ENCODE data around the gene FGF11.
A peak's percentile ranks its signal among the peaks of the same experiment; 100 is the strongest.

Gene FGF11

DNA sequence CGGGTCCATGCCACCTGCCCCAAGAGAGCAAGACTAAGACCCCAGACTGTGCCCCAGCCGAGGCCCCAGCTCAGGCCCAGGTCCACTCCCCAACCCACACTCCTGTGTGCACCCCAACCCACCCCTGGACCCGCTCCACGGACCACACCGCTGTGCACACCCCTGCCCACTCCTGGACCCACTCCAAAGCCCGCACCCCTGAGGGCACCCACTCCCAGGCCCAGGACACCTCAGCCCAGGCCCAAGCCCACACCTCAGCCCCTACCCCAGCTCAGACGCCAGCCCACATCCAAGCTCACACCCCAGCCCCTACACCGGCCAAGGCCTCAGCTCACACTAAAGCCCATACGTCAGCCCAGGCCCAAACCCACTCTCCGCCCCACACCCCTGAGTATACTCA is 9.6 kb upstream of the FGF11 start:
- CTCF ChIA-PET: no interaction called here
- no peak for DNase-seq (ENCODE audit: extremely low spot score)
- TF ChIP-seq TARDBP (IDR thresholded peaks at IDR 0.05): no peak
- no peak for TF ChIP-seq L3MBTL2 (conservative IDR thresholded peaks at IDR 0.05)
- no peak for TF ChIP-seq NFRKB (IDR thresholded peaks at IDR 0.05)
- TF ChIP-seq PKNOX1 (IDR thresholded peaks at IDR 0.05): no peak
- TF ChIP-seq HDGF (IDR thresholded peaks at IDR 0.05; ENCODE audit: borderline replicate concordance): no peak
- no peak for TF ChIP-seq SP1 (IDR thresholded peaks at IDR 0.05)
- TF ChIP-seq ARNT (IDR thresholded peaks at IDR 0.05): no peak
- TF ChIP-seq BHLHE40 (IDR thresholded peaks at IDR 0.05; ENCODE audit: borderline replicate concordance): no peak
- TF ChIP-seq CTBP1 (IDR thresholded peaks at IDR 0.05; ENCODE audit: borderline replicate concordance): no peak
- TF ChIP-seq ELF4 (IDR thresholded peaks at IDR 0.05): no peak
- no peak for TF ChIP-seq FOXM1 (IDR thresholded peaks at IDR 0.05; ENCODE audit: borderline replicate concordance)

DNA sequence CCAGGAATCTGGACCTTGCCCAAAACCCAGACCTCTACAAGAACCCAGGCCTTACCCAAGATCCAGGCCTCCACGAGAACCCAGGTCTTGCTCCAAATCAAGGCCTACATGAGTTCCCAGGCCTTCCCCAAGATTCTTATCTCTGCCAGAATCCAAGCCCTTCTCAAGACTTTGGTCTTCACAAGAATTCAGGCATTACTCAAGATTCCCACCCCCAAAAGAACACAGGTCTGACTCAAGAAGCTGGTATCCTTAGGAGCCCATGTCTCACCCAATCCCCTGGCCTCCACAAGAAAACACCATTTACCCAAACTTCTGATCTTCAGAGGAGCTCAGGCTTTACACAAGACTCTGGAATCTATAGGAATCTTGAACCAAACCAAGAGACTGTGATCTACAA is 8.1 kb upstream of the FGF11 start:
- no peak for DNase-seq (ENCODE audit: extremely low spot score)
- ChIA-PET POLR2A (no interaction called here), CTCF (no interaction called here)
- TF ChIP-seq NFRKB (IDR thresholded peaks at IDR 0.05): no peak
- no peak for TF ChIP-seq ELF4 (IDR thresholded peaks at IDR 0.05)
- TF ChIP-seq HDGF (IDR thresholded peaks at IDR 0.05; ENCODE audit: borderline replicate concordance): no peak

More for the DNA sequence above, 9.6 kb upstream of the FGF11 start:
- POLR2A ChIA-PET: interaction anchor here (1.5 kb wide), 1 partner anchor 11 kb away, joined by 4 read pairs; no protein-coding TSS in a partner anchor

GRCh38 chr17:7432296-7432695 is 7.0 kb upstream of the FGF11 start:
- DNase-seq (ENCODE audit: extremely low spot score): no peak
- ChIA-PET CTCF (no interaction called here), POLR2A (no interaction called here)
- TF ChIP-seq HDGF (IDR thresholded peaks at IDR 0.05; ENCODE audit: borderline replicate concordance): no peak
- TF ChIP-seq ARNT (IDR thresholded peaks at IDR 0.05): no peak
- no peak for TF ChIP-seq ELF4 (IDR thresholded peaks at IDR 0.05)
- TF ChIP-seq FOXM1 (IDR thresholded peaks at IDR 0.05; ENCODE audit: borderline replicate concordance): no peak
- TF ChIP-seq BHLHE40 (IDR thresholded peaks at IDR 0.05; ENCODE audit: borderline replicate concordance): no peak
- TF ChIP-seq FOXK2 (IDR thresholded peaks at IDR 0.05): no peak
- no peak for TF ChIP-seq SP1 (IDR thresholded peaks at IDR 0.05)
- no peak for TF ChIP-seq LEF1 (IDR thresholded peaks at IDR 0.05; ENCODE audit: borderline replicate concordance)
- no peak for TF ChIP-seq CTBP1 (IDR thresholded peaks at IDR 0.05; ENCODE audit: borderline replicate concordance)
- no peak for TF ChIP-seq TARDBP (IDR thresholded peaks at IDR 0.05)
- no peak for TF ChIP-seq PKNOX1 (IDR thresholded peaks at IDR 0.05)

DNA sequence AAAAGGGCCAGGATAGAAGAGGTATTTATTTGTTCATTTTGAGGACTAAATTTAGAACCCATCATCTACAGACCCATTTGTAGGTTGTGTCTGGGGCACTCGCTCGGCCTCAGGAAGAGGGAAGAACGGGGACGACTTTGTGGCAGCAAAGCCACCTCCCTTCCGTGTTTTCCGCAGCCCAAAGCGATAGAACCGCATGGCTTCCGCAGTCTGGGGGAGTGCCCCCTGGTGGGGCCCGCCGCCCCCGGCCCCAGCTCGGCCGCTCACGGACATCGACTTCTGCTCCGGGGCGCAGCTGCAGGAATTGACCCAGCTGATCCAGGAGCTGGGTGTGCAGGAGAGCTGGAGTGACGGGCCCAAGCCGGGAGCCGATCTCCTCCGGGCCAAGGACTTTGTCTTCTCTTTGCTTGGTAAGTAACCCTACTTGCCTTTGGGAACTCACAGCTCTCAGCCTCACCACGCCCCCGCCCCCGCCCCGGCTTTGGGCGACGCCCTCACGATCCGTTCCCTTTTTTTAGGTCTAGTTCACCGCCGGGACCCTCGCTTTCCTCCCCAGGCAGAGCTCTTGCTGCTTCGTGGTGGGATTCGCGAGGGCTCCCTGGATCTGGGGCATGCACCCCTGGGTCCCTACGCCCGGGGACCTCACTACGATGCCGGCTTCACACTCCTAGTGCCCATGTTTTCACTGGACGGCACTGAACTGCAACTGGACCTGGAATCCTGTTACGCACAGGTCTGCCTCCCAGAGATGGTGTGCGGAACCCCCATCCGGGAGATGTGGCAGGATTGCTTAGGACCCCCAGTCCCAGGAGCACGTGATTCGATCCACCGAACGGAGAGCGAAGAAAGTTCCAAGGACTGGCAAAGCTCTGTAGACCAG is 3.4 kb upstream of the FGF11 start:
- ChIA-PET CTCF (interaction anchor here (0.6 to 2.7 kb wide), 4 partner anchors 8 to 1278 kb away, joined by 3 to 11 read pairs (median 4); partner anchors contain the start of gene CHRNB1), POLR2A (interaction anchor here (0.7 to 7.5 kb wide), 14 partner anchors 9 to 125 kb away, joined by 3 to 55 read pairs (median 4); partner anchors contain the start of genes CHRNB1, NEURL4, NLGN2 and POLR2A)
- peak; percentile 29 for DNase-seq (ENCODE audit: extremely low spot score)
- TF ChIP-seq PKNOX1 (IDR thresholded peaks at IDR 0.05): peak; percentile 15; the same call in 1 of the 2 replicates
- TF ChIP-seq FOXA1 (IDR thresholded peaks at IDR 0.05): no peak

DNA sequence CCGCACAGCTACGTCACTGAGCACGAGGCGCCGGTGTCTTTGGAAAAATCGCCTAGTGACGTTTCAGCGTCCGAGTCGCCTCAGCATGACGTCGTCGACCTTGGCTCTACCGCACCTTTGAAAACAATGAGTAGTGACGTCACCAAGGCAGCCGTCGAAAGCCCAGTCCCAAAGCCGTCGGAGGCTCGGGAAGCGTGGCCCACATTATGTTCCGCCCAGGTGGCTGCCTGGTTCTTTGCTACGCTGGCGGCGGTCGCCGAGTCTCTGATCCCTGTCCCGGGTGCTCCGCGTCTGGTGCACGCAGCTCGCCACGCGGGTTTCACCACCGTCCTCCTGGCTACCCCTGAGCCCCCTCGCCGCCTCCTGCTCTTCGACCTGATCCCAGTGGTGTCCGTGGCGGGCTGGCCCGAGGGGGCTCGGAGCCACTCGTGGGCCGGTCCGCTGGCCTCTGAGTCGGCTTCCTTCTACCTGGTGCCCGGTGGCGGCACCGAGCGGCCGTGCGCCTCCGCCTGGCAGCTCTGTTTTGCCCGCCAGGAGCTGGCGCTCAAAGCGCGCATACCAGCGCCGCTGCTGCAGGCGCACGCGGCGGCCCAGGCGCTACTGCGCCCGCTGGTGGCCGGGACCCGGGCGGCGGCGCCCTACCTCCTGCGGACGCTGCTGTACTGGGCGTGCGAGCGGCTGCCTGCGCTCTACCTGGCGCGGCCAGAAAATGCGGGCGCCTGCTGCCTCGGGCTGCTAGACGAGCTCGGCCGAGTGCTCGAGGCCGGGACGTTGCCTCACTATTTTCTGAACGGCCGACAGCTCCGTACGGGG is 2.5 kb upstream of the FGF11 start:
- ChIA-PET POLR2A (interaction anchor here (1.0 to 7.5 kb wide), 11 partner anchors 8 to 124 kb away, joined by 3 to 55 read pairs (median 6); partner anchors contain the start of genes CHRNB1, NEURL4, NLGN2 and SLC35G6), CTCF (interaction anchor here (0.6 to 2.7 kb wide), 5 partner anchors 9 to 124 kb away, joined by 3 to 11 read pairs (median 3); partner anchors contain the start of gene SENP3)
- TF ChIP-seq L3MBTL2 (conservative IDR thresholded peaks at IDR 0.05) (peak; percentile 55), HDGF (IDR thresholded peaks at IDR 0.05; ENCODE audit: borderline replicate concordance) (no peak)
- DNase-seq (ENCODE audit: extremely low spot score): peak; percentile 75

- DNase-seq (ENCODE audit: extremely low spot score): no peak
- TF ChIP-seq ARNT (IDR thresholded peaks at IDR 0.05): no peak
- TF ChIP-seq L3MBTL2 (conservative IDR thresholded peaks at IDR 0.05): no peak
- no peak for TF ChIP-seq ZNF384 (IDR thresholded peaks at IDR 0.05)
- no peak for TF ChIP-seq FOXK2 (IDR thresholded peaks at IDR 0.05)
- TF ChIP-seq FOXM1 (IDR thresholded peaks at IDR 0.05; ENCODE audit: borderline replicate concordance): no peak
- TF ChIP-seq ELF4 (IDR thresholded peaks at IDR 0.05): no peak
- no peak for TF ChIP-seq BHLHE40 (IDR thresholded peaks at IDR 0.05; ENCODE audit: borderline replicate concordance)
- no peak for TF ChIP-seq PKNOX1 (IDR thresholded peaks at IDR 0.05)
- no peak for TF ChIP-seq LEF1 (IDR thresholded peaks at IDR 0.05; ENCODE audit: borderline replicate concordance)
- TF ChIP-seq TARDBP (IDR thresholded peaks at IDR 0.05): no peak
- TF ChIP-seq CTBP1 (IDR thresholded peaks at IDR 0.05; ENCODE audit: borderline replicate concordance): no peak
- POLR2A ChIA-PET: interaction anchor here (1.0 to 7.5 kb wide), 8 partner anchors 29 to 123 kb away, joined by 3 to 55 read pairs (median 5); partner anchors contain the start of genes POLR2A, SLC35G6 and ZBTB4
- CTCF ChIA-PET: interaction anchor here (0.6 to 2.7 kb wide), 4 partner anchors 8 to 123 kb away, joined by 3 to 11 read pairs (median 5); partner anchors contain the start of gene SENP3
Observed at GRCh38 chr17:7437369-7437863, 1.9 kb upstream of the FGF11 start.

All from HEK293T (cell line).